SK-N-SH treated with all-trans-retinoic acid at 6 μM for 48 hours (cell line): ENCODE results near the gene M1AP.

Experiments
- ISL1 ChIP-seq: fragments of 250-450 bp; sonication (Bioruptor Pico); IDR thresholded peaks from 2 replicates; pipeline ENCODE4 v2.1.2; 2022; ENCODE audit warnings: mild to moderate bottlenecking, moderate library complexity
- TOX ChIP-seq: fragments of 250-450 bp; sonication (Bioruptor Pico); IDR thresholded peaks from 2 replicates; pipeline ENCODE4 v1.8.0; 2021; ENCODE audit warnings: mild to moderate bottlenecking, moderate library complexity, borderline replicate concordance
- ZFP3 ChIP-seq: fragments of 250-450 bp; sonication (Bioruptor Pico); IDR thresholded peaks from 2 replicates; pipeline ENCODE4 v1.5.0; 2020; ENCODE audit warnings: mild to moderate bottlenecking, moderate library complexity
- ZFP30 ChIP-seq: fragments of 450-650 bp; formaldehyde crosslinking; IDR thresholded peaks from 2 replicates; pipeline ENCODE4 v1.5.0; 2022; ENCODE audit warnings: mild to moderate bottlenecking, moderate library complexity
- TF ChIP-seq, protein P1 (sequence below): fragments of 250-450 bp; sonication (Bioruptor Pico); IDR thresholded peaks from 2 replicates; pipeline ENCODE4 v1.8.0; 2020; ENCODE audit warnings: mild to moderate bottlenecking, moderate library complexity, borderline replicate concordance
- TF ChIP-seq, protein P2 (sequence below): fragments of 250-450 bp; sonication (Bioruptor Pico); IDR thresholded peaks from 2 replicates; pipeline ENCODE4 v1.5.0; 2020; ENCODE audit warnings: mild to moderate bottlenecking, moderate library complexity

DNA sequence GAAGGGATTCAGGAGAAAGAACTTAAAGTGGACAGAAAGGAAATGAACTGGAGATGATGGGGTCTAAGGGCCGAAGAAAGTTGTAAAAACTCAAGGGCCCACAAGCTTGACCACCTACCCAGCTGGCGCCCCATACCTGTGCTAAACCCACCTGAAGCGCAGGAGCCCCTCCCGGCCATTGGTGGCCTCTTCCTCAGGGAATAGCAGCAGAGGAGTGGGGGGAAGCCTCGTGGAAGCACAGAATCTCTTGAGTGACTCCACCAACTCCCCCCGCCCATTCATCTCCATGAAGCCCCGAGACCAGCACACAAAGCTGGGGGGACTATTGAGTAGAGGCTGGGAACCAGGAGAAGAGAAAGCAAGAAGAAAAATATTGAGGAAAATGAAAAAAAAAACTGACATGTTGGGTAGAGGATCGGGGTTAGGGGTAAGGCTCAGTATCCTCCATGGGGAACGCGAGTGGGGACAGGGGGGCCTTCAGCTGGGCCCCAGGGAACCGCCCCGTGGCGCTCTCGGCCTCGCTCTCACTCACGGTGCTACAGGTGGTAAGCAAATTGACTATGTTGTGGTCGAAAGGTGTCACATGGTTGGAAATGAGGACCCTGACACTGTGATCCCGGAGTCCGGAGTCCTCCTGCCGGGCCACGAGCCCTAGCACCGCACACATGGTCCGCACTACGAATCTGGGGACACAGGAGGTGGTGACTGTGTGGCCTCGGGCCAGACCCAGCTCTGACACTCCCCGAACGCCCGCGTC, 119.4 kb downstream of the M1AP start:
- TF ChIP-seq ZFP3 (no peak), ISL1 (CRISPR knock-in tag) (no peak), ZFP30 (CRISPR knock-in tag) (no peak), TOX (CRISPR knock-in tag) (no peak)
- TF ChIP-seq, protein P1, sequence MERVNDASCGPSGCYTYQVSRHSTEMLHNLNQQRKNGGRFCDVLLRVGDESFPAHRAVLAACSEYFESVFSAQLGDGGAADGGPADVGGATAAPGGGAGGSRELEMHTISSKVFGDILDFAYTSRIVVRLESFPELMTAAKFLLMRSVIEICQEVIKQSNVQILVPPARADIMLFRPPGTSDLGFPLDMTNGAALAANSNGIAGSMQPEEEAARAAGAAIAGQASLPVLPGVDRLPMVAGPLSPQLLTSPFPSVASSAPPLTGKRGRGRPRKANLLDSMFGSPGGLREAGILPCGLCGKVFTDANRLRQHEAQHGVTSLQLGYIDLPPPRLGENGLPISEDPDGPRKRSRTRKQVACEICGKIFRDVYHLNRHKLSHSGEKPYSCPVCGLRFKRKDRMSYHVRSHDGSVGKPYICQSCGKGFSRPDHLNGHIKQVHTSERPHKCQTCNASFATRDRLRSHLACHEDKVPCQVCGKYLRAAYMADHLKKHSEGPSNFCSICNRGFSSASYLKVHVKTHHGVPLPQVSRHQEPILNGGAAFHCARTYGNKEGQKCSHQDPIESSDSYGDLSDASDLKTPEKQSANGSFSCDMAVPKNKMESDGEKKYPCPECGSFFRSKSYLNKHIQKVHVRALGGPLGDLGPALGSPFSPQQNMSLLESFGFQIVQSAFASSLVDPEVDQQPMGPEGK (CRISPR knock-in tag), result no peak
- TF ChIP-seq, protein P2, sequence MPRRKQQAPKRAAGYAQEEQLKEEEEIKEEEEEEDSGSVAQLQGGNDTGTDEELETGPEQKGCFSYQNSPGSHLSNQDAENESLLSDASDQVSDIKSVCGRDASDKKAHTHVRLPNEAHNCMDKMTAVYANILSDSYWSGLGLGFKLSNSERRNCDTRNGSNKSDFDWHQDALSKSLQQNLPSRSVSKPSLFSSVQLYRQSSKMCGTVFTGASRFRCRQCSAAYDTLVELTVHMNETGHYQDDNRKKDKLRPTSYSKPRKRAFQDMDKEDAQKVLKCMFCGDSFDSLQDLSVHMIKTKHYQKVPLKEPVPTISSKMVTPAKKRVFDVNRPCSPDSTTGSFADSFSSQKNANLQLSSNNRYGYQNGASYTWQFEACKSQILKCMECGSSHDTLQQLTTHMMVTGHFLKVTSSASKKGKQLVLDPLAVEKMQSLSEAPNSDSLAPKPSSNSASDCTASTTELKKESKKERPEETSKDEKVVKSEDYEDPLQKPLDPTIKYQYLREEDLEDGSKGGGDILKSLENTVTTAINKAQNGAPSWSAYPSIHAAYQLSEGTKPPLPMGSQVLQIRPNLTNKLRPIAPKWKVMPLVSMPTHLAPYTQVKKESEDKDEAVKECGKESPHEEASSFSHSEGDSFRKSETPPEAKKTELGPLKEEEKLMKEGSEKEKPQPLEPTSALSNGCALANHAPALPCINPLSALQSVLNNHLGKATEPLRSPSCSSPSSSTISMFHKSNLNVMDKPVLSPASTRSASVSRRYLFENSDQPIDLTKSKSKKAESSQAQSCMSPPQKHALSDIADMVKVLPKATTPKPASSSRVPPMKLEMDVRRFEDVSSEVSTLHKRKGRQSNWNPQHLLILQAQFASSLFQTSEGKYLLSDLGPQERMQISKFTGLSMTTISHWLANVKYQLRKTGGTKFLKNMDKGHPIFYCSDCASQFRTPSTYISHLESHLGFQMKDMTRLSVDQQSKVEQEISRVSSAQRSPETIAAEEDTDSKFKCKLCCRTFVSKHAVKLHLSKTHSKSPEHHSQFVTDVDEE (CRISPR knock-in tag), result no peak
